HG02970 (cell line): ENCODE measurements around the gene RGS17.
"Not testable (repeated sequence)": the region's sequence is repeated elsewhere in the genome, so short reads cannot be mapped to it uniquely, and the experiment has no call there.

Experiments used
- ATAC-seq: cut with Tn5 transposase; IDR thresholded peaks from one replicate; pipeline ENCODE4 v1.9.1; 2021; ENCODE audit warnings: mild to moderate bottlenecking, moderate library complexity, moderate number of reproducible peaks; ENCODE audit not compliant: unreplicated experiment, low FRiP score

RGS17 gene

DNA sequence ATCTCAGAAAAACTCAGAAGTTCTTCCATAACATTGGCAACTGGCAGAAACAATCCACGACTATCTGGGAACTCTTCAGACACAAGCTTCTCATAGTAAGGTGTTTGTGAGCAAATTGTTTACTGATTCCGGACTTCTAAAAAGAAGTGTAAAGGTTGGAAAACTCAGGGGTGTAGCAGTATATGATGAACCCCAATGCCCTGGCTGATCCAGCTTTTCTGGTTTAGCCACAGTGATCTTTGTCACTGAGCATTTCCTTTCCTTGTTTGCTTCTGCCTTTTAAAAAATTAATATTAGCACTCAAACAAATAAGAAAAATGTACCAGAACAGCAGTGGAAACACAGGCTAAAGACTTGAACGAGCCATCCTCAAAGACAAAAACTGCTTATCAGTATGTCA, 4.9 kb downstream of the RGS17 start:
- ATAC-seq = no peak

DNA sequence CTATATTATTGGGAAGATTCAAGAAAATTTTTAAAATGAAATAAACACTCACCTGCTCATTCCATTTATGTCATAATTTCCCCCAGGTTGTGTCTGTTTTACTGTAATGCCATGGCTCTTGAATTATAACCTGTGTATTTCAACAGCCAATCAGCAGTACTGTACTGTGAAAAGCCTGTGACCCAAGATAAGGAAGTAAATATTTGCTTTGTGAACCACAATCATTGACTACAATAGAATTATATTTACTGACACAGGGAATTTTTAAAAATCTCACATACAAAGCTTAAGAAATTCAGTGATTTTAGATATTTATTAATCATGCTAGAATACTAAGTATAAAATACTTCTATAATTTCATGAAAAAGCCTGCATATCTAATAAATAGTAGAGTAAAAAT, 6.0 kb downstream of the RGS17 start:
- ATAC-seq = no peak

DNA sequence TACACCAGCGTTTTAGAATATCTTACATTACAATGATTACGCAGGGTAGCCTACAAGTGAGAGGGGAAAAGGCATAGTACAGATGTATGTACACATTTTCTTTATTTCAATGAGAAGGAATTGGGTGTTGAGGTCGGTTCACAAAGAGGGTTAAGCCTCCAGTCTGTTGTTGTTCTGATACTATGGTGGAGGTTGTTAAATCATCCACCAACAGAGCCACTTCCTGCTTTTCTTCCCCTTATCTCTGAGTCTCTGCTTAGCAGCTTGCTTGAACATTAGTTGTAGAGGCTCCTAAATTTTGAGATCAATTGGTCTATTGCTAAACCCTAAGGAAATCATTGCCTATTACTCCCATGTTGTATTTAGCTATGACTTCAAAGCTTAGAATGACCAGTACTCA, 7.3 kb downstream of the RGS17 start:
- no peak for ATAC-seq

DNA sequence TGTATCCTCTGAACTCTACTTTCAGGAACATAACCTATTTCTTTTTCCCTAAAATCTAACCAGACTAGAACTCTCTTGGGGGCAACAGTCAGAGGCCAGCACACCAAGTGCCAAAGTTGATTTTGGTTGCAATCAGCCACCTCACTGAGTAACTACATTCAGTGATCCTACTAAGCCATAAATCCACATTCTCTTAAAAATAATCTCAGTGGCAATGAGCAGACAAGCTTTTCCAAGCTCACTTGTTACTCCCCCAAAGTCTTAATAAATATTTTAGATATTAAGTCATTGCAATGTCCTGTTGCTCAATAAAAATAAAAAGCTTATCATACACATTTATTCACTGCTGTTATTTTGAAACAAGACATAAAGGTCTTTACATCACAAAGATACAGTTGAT, 9.8 kb downstream of the RGS17 start:
- ATAC-seq = no peak

DNA sequence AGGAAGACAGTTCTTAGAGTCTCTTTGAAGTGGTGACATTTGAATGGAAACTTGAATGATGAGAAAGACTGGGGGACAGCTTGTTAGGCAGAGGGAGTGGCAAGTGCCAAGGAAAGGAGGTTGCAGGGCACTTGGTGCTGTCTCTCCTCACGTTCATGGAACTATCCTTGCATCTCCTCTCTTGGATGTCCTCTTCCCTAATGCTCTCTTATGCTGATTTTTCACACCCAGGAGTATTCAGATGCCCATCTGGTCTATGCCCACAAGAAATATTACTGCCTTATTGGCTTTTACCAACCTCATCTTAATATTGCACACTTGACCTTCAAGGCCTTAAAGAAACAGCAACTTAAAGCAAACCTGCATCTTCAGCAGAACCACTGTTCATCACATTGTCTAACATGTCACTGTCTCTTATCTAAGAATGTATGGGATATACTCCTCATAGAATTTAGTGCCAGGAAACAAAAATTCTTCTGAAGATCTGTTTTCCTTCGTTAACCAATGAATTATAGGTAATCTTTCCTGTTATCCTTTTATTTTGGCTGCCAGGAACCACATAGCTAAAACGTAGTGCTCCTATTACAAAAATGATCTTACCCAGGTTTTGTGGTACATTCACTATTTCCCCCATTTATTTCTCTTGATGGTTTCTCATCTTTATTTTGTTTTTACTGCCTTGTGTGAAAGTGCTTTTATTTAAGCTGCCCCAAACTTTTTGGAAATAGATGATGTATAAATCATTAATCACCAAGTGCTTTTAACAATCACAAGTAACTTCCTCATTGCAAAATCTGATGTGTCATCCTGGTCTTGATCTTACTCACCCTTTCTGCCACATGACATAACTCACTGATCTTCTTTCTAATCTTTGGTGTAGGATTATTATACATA, 12.8 kb downstream of the RGS17 start:
- peak; percentile 100 for ATAC-seq

DNA sequence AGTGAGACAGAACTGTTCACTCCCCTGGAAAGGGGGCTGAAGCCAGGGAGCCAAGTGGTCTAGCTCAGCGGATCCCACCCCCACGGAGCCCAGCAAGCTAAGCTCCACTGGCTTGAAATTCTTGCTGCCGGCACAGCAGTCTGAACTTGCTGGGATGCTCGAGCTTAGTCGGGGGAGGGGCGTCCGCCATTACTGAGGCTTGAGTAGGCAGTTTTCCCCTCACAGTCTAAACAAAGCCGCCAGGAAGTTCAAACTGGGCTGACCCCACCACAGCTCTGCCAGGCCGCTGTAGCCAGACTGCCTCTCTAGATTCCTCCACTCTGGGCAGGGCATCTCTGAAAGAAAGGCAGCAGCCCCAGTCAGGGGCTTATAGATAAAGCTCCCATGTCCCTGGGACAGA, 20.0 kb downstream of the RGS17 start:
- not testable (repeated sequence) for ATAC-seq

DNA sequence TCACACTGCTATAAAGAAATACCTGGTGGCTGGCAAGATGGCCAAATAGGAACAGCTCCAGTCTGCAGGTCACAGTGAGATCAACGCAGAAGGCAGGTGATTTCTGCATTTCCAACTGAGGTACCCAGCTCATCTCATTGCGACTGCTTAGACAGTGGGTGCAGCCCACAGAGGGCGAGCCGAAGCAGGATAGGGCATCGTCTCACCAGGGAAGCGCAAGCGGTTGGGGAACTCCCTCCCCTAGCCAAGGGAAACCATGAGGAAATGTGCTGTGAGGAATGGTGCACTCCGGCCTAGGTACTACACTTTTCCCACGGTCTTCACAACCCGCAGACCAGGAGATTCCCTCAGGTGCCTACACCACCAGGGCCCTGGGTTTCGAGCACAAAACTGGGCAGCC, 20.5 kb downstream of the RGS17 start:
- ATAC-seq = not testable (repeated sequence)

DNA sequence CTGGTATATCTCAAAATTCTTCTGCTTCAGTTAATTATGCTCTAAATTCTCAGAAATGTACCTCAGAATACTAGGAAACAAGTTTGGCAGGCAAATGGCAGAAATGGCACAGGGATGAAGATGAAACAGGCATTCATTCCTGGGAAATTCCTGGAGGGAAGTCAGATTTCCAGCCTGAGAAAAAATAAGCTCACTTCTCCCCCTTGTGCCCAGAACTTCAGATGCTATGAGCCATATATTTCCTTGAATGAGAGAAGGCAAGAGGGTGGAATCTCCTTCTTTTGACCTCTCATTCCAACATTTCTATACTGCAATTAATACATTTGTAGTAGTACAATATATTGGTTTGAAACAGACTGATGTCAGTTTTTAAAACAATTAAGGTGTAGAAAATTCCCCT, 22.8 kb downstream of the RGS17 start:
- no peak for ATAC-seq

DNA sequence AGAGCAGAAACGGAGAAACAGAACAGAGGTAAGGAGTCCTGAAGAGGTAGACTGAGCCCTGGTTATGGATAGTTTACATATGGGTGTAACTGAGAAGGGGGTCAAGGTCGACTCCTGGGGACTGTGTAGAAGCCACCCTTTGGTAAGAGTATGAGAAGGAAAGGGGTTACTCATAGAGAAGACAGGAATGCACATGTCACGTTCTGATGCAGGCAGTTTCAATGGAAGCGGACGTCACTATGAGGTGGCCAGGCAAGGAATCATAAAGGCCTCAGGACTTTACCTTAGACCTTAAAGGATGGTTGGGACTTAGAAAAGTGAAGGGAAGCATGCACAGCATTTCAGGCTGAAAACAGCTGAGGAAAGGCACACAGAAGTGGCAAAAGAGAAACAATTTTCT, 25.1 kb downstream of the RGS17 start:
- no peak for ATAC-seq

DNA sequence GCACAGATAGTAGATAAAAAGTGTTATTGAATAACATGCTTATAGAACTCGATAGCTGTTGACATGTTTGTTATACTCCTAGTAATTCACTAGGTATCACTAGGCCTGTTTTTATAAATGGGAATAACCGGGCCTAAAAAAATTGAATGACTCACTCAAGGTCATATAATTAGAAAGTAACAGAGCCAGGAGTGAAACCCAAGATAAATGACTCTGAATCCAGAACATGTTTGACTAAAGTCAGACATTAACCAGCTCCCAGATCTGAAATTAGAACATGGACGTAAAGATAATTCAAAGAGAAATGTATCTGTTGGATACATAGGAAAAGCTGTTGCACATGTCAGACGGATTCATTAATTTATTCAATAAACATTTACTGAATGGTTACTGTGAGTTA, 26.9 kb downstream of the RGS17 start:
- ATAC-seq = no peak

DNA sequence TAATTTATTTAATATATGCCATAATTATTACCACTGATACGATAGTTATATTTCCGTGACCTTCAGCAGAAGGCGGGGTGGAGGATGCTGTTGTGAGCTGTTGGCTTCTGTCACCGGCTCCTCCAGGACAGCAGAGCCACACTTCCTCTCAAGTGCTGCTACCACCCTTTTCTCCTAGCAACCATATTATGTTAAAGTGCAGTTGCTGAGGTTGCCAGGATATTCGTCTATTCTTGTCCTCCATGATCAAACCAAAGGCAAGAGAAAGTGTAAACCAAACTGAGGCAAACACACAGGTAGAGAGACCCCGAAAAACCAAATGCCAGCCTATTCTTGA, 27.8 kb downstream of the RGS17 start:
- no peak for ATAC-seq

DNA sequence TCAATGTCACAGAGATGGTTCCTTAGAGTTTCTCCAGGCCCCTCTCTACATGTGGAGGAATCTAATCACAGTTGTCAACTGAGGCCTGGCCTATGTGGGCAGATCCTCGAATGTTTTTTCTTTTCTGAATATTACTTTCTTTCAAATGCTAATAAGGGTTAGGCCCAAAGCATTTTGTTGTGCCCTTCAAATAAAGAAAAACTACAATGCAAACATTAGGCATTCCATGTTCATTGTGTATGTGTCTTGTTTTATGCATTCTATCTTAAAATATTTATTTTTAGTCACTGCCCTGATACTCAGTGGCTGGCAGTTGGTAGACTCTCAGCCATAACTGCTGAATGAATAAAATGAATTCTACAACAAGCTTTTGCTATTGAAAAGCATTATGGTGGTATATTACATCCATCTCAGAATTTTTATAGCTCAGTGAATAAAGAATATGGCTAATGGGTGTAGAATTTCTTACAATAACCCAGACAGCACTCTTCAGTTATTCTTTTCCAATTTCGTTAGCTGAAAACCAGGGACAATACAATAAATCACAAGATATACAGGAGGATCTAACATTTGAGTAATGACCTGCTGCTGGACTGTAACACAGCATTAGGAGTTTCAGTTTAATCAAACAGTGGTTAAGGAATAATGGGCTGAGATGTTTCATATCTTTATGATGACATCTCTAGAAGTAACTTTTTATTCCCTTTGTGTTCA, 28.3 kb downstream of the RGS17 start:
- no peak for ATAC-seq

DNA sequence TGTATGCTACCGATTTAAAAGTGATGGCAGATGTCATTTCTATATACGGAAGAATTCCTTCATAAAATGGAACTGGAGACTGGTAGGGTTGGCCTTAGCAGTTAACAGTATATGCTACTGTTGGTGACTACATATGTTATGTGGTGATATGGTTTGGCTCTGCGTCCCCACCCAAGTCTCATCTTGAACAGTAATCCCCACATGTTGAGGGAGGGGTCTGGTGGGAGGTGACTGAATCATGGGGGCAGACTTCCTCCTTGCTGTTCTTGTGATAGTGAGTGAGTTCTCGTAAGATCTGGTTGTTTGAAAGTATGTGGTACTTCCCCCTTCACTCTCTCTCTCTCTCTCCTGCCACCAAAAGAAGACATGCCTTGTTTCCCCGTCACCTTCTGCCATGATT, 29.6 kb downstream of the RGS17 start:
- ATAC-seq = no peak

DNA sequence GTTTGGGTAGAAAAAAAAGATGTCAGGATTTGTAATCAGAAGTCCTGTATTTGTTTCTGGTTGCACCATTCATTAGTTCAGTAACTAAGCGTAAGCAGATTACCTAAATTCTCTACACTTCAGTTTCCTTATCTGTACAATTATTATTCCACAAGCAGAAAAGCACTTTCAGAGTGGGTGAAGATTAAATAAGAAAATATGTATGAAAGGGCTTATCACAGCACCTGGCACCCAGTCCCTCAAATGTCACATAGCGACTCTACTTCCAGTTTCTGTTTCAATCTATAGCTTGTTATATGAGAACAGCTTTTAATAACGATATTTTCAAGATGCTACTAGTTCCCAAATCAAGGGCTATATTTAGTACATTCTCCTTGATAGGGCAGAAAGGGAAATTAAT, 31.4 kb downstream of the RGS17 start:
- no peak for ATAC-seq

DNA sequence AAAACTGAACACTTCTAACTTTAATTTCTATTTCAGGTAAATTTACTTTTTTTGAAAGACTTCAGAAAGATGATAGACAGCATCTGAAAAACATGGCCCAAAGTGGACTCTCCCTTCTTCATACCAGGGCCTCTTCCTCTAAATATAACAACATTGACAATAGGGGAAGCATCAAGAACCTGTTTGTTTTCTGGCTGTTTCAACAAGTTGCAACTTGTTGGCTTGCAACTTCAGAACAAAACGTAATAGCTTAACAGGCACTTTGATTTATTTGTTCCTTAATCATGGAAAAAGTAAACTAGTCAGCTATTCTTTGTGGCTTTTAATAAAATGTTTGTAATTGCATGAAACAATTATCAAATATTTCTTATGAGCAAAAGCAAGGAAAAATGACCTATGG, 34.3 kb downstream of the RGS17 start:
- ATAC-seq = no peak

DNA sequence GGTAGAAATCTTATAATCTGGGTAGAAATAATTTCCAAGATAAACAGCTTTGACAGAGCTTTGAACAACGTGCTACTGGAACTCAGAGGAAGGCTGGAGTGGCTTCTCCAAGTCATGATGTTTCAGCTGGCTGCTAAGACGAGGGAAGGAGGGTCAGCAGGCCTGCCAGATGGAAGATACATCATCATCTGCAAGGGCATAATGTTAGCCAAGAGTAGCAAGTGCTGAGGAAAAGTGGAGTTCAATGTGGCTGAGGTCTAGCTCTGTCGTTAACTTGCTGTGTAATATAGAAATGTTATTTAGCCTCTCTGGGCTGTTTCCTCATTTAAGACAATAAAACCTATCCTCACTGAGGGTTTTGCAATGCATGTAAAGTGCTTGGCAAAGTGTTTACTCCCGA, 35.1 kb downstream of the RGS17 start:
- ATAC-seq = no peak

DNA sequence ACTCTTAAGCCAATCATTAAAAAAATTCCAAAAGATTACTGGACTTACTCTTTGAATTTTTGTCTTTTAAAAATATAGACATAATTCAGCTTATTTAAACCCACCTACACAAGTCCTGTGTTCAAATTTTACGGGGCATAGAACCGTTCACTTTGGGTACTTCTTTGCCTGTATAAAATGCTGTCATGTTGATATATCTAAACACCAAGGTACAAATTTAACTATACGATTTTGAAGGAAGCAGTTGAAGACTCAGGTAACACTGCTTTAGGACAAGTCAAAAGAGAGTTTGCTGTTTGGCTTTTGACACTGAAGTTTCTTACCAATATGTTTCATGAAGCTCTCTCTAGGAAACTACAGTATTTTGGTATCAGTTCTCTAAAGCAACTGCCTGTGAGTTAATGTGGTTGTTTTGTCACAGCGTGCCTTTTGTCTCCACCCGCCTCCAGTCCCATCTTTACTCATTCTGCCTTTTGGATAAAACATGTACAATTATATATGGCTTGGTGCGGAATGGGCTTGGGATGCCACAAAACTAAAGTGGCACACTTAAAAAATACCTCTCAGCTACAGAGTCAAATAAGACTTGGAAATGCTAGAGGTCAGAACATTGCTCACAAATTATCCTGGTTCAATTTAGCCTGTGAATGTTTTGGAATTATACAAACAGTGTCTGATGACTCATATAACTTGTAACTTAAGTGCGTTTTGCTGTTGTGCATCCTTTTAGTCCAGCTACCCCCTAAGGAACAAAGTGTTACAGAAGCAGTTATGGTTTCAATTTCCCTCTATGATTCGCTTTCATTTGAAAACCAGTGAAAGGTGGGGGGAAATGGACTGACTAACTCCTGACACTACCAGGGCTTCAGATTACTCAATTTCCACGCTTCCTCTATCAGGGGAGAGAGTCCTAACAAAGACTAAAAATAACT, 38.7 kb downstream of the RGS17 start:
- peak; percentile 84 for ATAC-seq

DNA sequence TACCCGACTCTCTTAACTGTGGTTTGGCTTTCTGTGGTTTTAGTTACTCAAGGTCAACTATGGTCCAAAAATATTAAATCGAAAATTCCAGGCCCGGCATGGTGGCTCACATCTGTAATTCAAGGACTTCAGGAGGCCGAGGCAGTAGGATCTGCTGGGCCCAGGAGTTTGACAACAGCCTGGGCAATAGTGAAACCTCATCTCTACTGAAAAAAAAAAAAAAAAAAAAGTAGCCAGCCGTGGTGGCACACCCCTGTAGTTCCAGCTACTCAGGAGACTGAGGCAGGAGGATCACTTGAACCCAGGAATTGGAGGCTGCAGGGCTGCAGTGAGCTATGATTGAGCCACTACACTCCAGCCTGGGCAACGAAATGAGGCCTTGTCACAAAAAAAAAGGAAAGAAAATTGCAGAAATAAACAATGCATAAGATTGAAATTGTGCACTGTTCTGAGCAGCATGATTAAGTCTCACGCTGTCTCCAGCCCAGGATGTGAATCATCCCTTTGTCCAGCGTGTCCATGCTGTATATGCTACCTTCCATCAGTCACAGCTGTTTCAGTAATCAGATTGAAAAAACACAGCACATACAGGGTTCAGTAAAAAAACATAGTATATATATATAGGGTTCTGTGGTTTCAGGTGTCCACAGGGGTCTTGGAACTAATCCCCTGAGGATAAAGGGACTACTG, 40.7 kb downstream of the RGS17 start:
- ATAC-seq = no peak

DNA sequence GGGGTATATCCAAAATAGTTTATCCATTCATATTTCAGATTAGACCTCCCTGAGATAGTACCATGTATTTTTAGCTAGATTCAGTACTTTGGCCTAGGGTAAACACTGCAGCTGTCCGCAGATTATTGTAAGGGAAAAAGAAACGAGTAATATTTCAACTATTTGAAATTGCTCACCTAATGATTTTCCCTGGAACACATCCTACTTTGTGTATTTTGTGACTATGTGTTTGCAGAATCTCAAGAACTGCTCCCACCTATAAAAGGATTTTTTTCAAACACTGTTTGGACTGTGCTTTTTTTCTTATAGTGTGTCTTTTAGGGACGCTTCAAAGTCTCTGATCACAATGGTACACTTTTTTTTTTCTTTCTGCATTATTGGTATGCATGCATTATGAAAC, 42.3 kb downstream of the RGS17 start:
- ATAC-seq = no peak

DNA sequence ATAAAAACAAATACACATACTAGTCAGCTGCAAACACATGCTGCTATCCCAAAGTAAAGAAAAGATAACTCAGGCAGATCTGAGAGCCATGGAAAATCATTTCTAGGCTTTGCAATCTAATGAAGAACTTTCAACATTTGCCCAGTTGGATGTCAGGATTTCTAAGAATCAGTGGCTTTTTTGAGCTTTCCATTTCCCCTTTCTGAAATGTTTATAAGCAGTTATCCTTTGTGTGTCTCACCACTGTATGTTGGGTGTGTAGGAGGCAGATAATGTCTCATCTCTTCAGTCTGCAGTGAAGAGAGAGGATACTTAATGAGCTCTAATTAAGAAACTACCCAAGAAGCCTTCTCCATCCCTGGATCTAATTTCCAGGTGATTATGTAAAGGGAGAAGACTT, 43.6 kb downstream of the RGS17 start:
- ATAC-seq = no peak
